ENCODE measurements around the gene PCSK5. TPM values are rescaled to one million over a fixed set of nuclear protein-coding genes. Genes with fewer than 3 reads are reported as not detected.

PCSK5 gene
- total RNA-seq, 1 experiment from 2014 or later = 0.17 TPM

- CTCF ChIA-PET = no interaction called here
- no TSS peak for BruUV-seq (replicated peaks)
- POLR2A ChIA-PET (ENCODE audit: low non-redundant PET) = no interaction called here
- Histone ChIP-seq H3K4me3 (ENCODE audit: low read depth, low read length, poor library complexity, severe bottlenecking) (no peak overlapping the region), H3K9me3 (ENCODE audit: low read depth, low read length, poor library complexity, severe bottlenecking) (no peaks in the 10 kb centered on the region), H3K4me1 (ENCODE audit: insufficient read depth, low read length, poor library complexity, severe bottlenecking) (no peaks in the 10 kb centered on the region), H3K27ac (ENCODE audit: low read depth, low read length, poor library complexity, severe bottlenecking) (no peak overlapping the region), H3K36me3 (ENCODE audit: insufficient read depth, low read length, poor library complexity, severe bottlenecking) (no peaks in the 10 kb centered on the region), H3K27me3 (replicated peaks; ENCODE audit: insufficient read depth, low read depth, low read length, poor library complexity) (peaks cover 48% of the 10 kb centered on the region)
- no peak for DNase-seq (ENCODE audit: low spot score)
- TF ChIP-seq CTCF (conservative IDR thresholded peaks at IDR 0.05; ENCODE audit: low read depth, low read length) (no peak), EZH2 (IDR thresholded peaks at IDR 0.05; ENCODE audit: borderline replicate concordance, low read depth, low read length, poor library complexity, severe bottlenecking) (no peak)
- intact Hi-C loops (cut with micrococcal nuclease; ENCODE audit: unreplicated experiment) = no loop called here
These were observed 133.3 kb downstream of the PCSK5 start for GRCh38 chr9:76023715-76024195.

- H3K4me3 ChIP-seq (ENCODE audit: low read depth, low read length, poor library complexity, severe bottlenecking) = no peak overlapping the region
- no peak overlapping the region for H3K27ac ChIP-seq (ENCODE audit: low read depth, low read length, poor library complexity, severe bottlenecking)
- intact Hi-C loops (cut with micrococcal nuclease; ENCODE audit: unreplicated experiment) = no loop called here
- TF ChIP-seq EZH2 (IDR thresholded peaks at IDR 0.05; ENCODE audit: borderline replicate concordance, low read depth, low read length, poor library complexity, severe bottlenecking) (no peak), CTCF (conservative IDR thresholded peaks at IDR 0.05; ENCODE audit: low read depth, low read length) (no peak)
- BruUV-seq (replicated peaks) = no TSS peak
- H3K4me1 ChIP-seq (ENCODE audit: insufficient read depth, low read length, poor library complexity, severe bottlenecking) = no peaks in the 10 kb centered on the region
- no peaks in the 10 kb centered on the region for H3K36me3 ChIP-seq (ENCODE audit: insufficient read depth, low read length, poor library complexity, severe bottlenecking)
- no peaks in the 10 kb centered on the region for H3K9me3 ChIP-seq (ENCODE audit: low read depth, low read length, poor library complexity, severe bottlenecking)
- H3K27me3 ChIP-seq (replicated peaks; ENCODE audit: insufficient read depth, low read depth, low read length, poor library complexity) = peaks cover 47% of the 10 kb centered on the region
- ChIA-PET CTCF (no interaction called here), POLR2A (ENCODE audit: low non-redundant PET) (no interaction called here)
- no peak for DNase-seq (ENCODE audit: low spot score)
These were observed 134.8 kb downstream of the PCSK5 start for GRCh38 chr9:76025286-76025685.

GRCh38 chr9:76026796-76027195, 136.3 kb downstream of the PCSK5 start:
- no peaks in the 10 kb centered on the region for H3K4me1 ChIP-seq (ENCODE audit: insufficient read depth, low read length, poor library complexity, severe bottlenecking)
- H3K27ac ChIP-seq (ENCODE audit: low read depth, low read length, poor library complexity, severe bottlenecking) = no peak overlapping the region
- no peak for DNase-seq (ENCODE audit: low spot score)
- intact Hi-C loops (cut with micrococcal nuclease; ENCODE audit: unreplicated experiment) = no loop called here
- no peaks in the 10 kb centered on the region for H3K36me3 ChIP-seq (ENCODE audit: insufficient read depth, low read length, poor library complexity, severe bottlenecking)
- no peak for TF ChIP-seq EZH2 (IDR thresholded peaks at IDR 0.05; ENCODE audit: borderline replicate concordance, low read depth, low read length, poor library complexity, severe bottlenecking)
- no peak for TF ChIP-seq CTCF (conservative IDR thresholded peaks at IDR 0.05; ENCODE audit: low read depth, low read length)
- no TSS peak for BruUV-seq (replicated peaks)
- peaks cover 43% of the 10 kb centered on the region for H3K27me3 ChIP-seq (replicated peaks; ENCODE audit: insufficient read depth, low read depth, low read length, poor library complexity)
- ChIA-PET CTCF (no interaction called here), POLR2A (ENCODE audit: low non-redundant PET) (no interaction called here)
- H3K9me3 ChIP-seq (ENCODE audit: low read depth, low read length, poor library complexity, severe bottlenecking) = no peaks in the 10 kb centered on the region
- H3K4me3 ChIP-seq (ENCODE audit: low read depth, low read length, poor library complexity, severe bottlenecking) = no peak overlapping the region

Data from A673 (cell line).